Measurements from ENCODE around the gene KRTAP13-4. TPM values are rescaled to one million over a fixed set of nuclear protein-coding genes. Genes with fewer than 3 reads are reported as not detected.

Gene KRTAP13-4
- total RNA-seq, 2 donors from 2014 or later, result not detected

DNA sequence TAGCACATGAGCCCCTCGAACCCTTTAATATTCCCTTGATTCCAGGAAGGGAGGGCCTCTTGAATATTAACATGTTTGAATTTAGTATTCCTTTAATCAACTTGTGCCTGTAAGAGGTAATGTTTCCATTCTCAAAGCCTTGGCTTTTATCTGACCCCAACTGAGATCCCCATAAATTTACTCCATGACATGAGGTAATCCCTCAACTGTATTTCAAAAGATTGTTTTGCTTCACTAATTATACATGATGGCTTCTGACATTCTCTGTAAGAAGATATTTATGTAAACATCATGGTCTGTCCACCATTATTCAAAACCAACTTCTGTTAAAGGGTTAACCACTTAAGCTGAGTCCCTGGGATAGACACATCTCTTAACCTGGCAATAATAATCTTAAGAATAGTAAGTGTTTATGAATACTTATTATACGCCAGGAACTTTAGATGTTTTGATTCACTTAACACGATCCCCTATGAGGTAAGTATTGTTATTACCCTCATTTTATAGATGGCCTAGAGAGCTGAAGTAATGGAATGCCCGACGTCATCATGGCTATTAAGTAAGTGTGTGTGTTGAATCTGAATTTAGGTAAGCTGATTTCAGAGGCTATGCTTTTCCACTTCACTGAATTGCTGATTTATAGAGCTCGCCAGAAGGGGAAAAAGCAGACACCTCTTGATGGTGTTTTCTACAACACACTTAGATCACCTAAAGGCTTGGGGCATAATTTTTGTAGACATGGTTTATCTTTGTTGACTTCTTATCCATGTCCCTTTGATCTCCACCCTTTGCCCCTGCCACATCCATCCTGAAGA lies 39.1 kb downstream of the KRTAP13-4 start:
- Mint-ChIP-seq H3K27ac (no peak overlapping the region), H3K9me3 (no peaks in the 10 kb centered on the region), H3K36me3 (no peaks in the 10 kb centered on the region)
- ATAC-seq (no peak), DNase-seq (ENCODE audit: low spot score in 2 of 2) (no peak)

DNA sequence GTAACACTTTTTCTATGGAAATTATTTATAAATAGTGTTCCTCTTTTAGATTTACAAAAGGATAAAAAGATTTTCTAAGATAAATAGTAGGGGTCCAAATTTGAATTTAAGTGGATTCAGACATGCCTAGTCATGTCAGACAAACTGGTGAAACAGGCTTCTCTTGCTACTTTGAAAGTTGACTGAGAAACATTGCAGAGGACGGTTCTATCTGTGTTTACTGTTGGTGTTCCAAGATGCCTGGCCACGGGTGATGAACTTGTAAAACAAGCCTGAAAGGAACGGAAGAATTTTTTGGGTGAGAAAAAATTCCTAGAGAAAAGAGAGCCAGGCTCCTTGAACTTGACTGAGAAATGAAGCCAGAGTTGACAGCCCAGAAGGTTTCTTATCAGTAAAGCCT lies 48.0 kb downstream of the KRTAP13-4 start:
- H3K36me3 Mint-ChIP-seq, result no peaks in the 10 kb centered on the region
- ATAC-seq, result no peak

DNA sequence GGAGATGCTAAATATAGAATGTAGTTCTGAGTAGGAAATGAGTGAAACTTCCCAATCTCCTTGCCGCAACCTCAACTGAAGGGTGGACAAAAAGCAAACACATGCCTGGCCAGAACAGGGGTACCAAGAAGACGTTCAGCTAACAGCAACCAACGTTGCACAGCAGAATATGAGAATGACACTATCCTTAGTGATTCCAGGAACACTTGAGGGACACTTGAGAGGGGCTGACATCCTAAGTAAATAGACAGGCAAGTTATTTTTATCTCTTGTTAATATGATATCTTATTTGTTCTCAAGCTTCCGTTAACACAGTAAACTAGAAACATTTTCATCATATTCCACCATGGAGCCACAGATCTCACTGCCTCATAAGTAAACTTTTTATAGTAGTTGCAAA lies 49.2 kb downstream of the KRTAP13-4 start:
- ATAC-seq (no peak), DNase-seq (ENCODE audit: low spot score in 2 of 2) (no peak)
- Mint-ChIP-seq H3K9me3 (no peaks in the 10 kb centered on the region), H3K27ac (no peak overlapping the region), H3K36me3 (no peaks in the 10 kb centered on the region)

More for the DNA sequence above, 48.0 kb downstream of the KRTAP13-4 start:
- no peak for DNase-seq (ENCODE audit: low spot score in 2 of 2)
- Mint-ChIP-seq H3K9me3 (no peaks in the 10 kb centered on the region), H3K27ac (no peak overlapping the region)

- no peak within 1 kb of the TSS for H3K27ac Mint-ChIP-seq
- ATAC-seq (no peak), DNase-seq (ENCODE audit: low spot score in 2 of 2) (no peak)
- no peaks in the 10 kb centered on the region for H3K36me3 Mint-ChIP-seq
- peaks cover under 1 to 4% of the 10 kb centered on the region in 2 donors for H3K9me3 Mint-ChIP-seq
Observed at GRCh38 chr21:30480145-30480544, 50.1 kb downstream of the KRTAP13-4 start, which contains the start of gene KRTAP19-1. Gene KRTAP19-1, minus strand, starts transcription at chr21:30480367. Its CDS starts 50 bp downstream, at chr21:30480317.

Other genes starting within 250 kb of the KRTAP13-4 start
- not detected for gene CLDN8, start 214.1 kb upstream of the KRTAP13-4 start, total RNA-seq
- gene KRTAP24-1, start 147.3 kb upstream of the KRTAP13-4 start, total RNA-seq, result not detected
- not detected for gene KRTAP25-1, start 140.7 kb upstream of the KRTAP13-4 start, total RNA-seq
- gene KRTAP26-1, start 109.9 kb upstream of the KRTAP13-4 start, total RNA-seq, result not detected
- not detected for gene KRTAP27-1, start 92.5 kb upstream of the KRTAP13-4 start, total RNA-seq
- gene KRTAP23-1, start 81.6 kb upstream of the KRTAP13-4 start, total RNA-seq, result not detected
- not detected for gene KRTAP13-2, start 57.9 kb upstream of the KRTAP13-4 start, total RNA-seq
- gene KRTAP13-1, start 34.2 kb upstream of the KRTAP13-4 start, total RNA-seq, result not detected
- not detected for gene KRTAP13-3, start 4.3 kb upstream of the KRTAP13-4 start, total RNA-seq
- not detected for gene KRTAP15-1, start 10.1 kb downstream of the KRTAP13-4 start, total RNA-seq
- not detected for gene KRTAP19-1, start 50.1 kb downstream of the KRTAP13-4 start, total RNA-seq
- gene KRTAP19-2, start 57.2 kb downstream of the KRTAP13-4 start, total RNA-seq, result not detected
- gene KRTAP19-3, start 61.8 kb downstream of the KRTAP13-4 start, total RNA-seq, result not detected
- not detected for gene KRTAP19-4, start 66.9 kb downstream of the KRTAP13-4 start, total RNA-seq
- gene KRTAP19-5, start 71.9 kb downstream of the KRTAP13-4 start, total RNA-seq, result not detected
- not detected for gene KRTAP19-6, start 111.6 kb downstream of the KRTAP13-4 start, total RNA-seq
- not detected for gene KRTAP19-7, start 131.1 kb downstream of the KRTAP13-4 start, total RNA-seq
- not detected for gene KRTAP22-2, start 160.2 kb downstream of the KRTAP13-4 start, total RNA-seq
- not detected for gene KRTAP6-3, start 162.2 kb downstream of the KRTAP13-4 start, total RNA-seq
- not detected for gene KRTAP6-2, start 168.7 kb downstream of the KRTAP13-4 start, total RNA-seq
- not detected for gene KRTAP22-1, start 170.9 kb downstream of the KRTAP13-4 start, total RNA-seq
- gene KRTAP6-1, start 183.7 kb downstream of the KRTAP13-4 start, total RNA-seq, result not detected
- gene KRTAP20-1, start 186.2 kb downstream of the KRTAP13-4 start, total RNA-seq, result not detected
- not detected for gene KRTAP20-4, start 190.4 kb downstream of the KRTAP13-4 start, total RNA-seq
- not detected for gene KRTAP20-2, start 205.0 kb downstream of the KRTAP13-4 start, total RNA-seq
- not detected for gene KRTAP20-3, start 212.6 kb downstream of the KRTAP13-4 start, total RNA-seq